ACC112 (cell line): ENCODE measurements around the gene DNAH9.
"Not testable (repeated sequence)": the region's sequence is repeated elsewhere in the genome, so short reads cannot be mapped to it uniquely, and the experiment has no call there.

ENCODE experiments used
- H2AFZ ChIP-seq: fragments of 200-600 bp; sonication (generic); one replicate; pipeline ENCODE4 v1.6.0; 2017; ENCODE audit warnings: antibody characterized with exemption, low read length; ENCODE audit not compliant: unreplicated experiment
- H3K27ac ChIP-seq: fragments of 200-600 bp; sonication (generic); 2 replicates; pipeline ENCODE4 v1.5.1; 2014; ENCODE audit warnings: low read depth, mild to moderate bottlenecking, antibody characterized with exemption, low read length, moderate library complexity
- H3K27me3 ChIP-seq: fragments of 200-600 bp; sonication (generic); 2 replicates; pipeline ENCODE4 v1.6.1; 2014; ENCODE audit warnings: mild to moderate bottlenecking, antibody characterized with exemption, low read length, moderate library complexity, mixed read lengths; ENCODE audit not compliant: insufficient read depth
- H3K36me3 ChIP-seq: fragments of 200-600 bp; sonication (generic); 2 replicates; pipeline ENCODE4 v1.6.1; 2016; ENCODE audit warnings: mild to moderate bottlenecking, antibody characterized with exemption, low read length, moderate library complexity, mixed read lengths; ENCODE audit not compliant: insufficient read depth
- H3K4me1 ChIP-seq: fragments of 200-600 bp; sonication (generic); one replicate; pipeline ENCODE4 v1.6.1; 2016; ENCODE audit warnings: low read length, mixed read lengths; ENCODE audit not compliant: insufficient read depth, unreplicated experiment, control insufficient read depth
- H3K4me3 ChIP-seq: fragments of 200-600 bp; sonication (generic); 2 replicates; pipeline ENCODE4 v1.5.1; 2014; ENCODE audit warnings: mild to moderate bottlenecking, low read depth, low read length
- H3K79me2 ChIP-seq: fragments of 200-600 bp; sonication (generic); one replicate; pipeline ENCODE4 v1.6.0; 2016; ENCODE audit warnings: low read length; ENCODE audit not compliant: control insufficient read depth, unreplicated experiment, insufficient read depth

DNAH9 gene

GRCh38 chr17:11969565-11969964, 371.3 kb downstream of the DNAH9 start:
- H3K36me3 ChIP-seq = no peaks in the 10 kb centered on the region
- H2AFZ ChIP-seq = no peak overlapping the region
- no peaks in the 10 kb centered on the region for H3K4me1 ChIP-seq
- H3K79me2 ChIP-seq = no peaks in the 10 kb centered on the region
- H3K4me3 ChIP-seq = no peak overlapping the region
- no peaks in the 10 kb centered on the region for H3K27me3 ChIP-seq
- H3K27ac ChIP-seq = no peak overlapping the region

- not testable (repeated sequence) for H3K79me2 ChIP-seq, H3K4me1 ChIP-seq, H3K27ac ChIP-seq, H3K27me3 ChIP-seq, H3K4me3 ChIP-seq, H2AFZ ChIP-seq, H3K36me3 ChIP-seq
Measured at GRCh38 chr17:11972741-11973140, 374.5 kb downstream of the DNAH9 start.

- Histone ChIP-seq H3K4me3 (no peak overlapping the region), H2AFZ (no peak overlapping the region), H3K36me3 (peaks cover 18% of the 10 kb centered on the region)
Measured at GRCh38 chr17:11979795-11980194, 381.5 kb downstream of the DNAH9 start.

DNA sequence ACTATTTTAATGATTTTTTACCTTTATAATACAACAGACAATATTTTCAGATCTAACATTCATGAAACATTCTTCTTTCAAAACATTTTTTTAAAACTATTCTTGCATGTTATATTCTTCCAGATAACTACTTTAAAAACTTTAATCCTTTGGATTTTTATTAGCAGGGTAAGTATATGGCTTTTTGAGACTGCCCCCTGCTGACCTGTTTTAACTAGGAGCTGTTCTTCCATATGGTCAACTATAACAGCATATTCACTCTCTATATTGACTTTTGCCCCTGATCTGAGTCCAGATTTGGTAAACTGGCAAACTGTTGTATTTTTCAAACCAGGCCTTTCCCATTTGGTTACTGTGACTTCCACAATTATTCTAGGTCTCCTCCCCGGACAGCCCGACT, 382.5 kb downstream of the DNAH9 start:
- H3K36me3 ChIP-seq = peaks cover 18% of the 10 kb centered on the region
- H3K27ac ChIP-seq = no peak overlapping the region
- H3K4me3 ChIP-seq = no peak overlapping the region
- H3K4me1 ChIP-seq = no peaks in the 10 kb centered on the region
- no peak overlapping the region for H2AFZ ChIP-seq
- no peaks in the 10 kb centered on the region for H3K27me3 ChIP-seq
- H3K79me2 ChIP-seq = no peaks in the 10 kb centered on the region

More at GRCh38 chr17:11979795-11980194, 381.5 kb downstream of the DNAH9 start:
- no peaks in the 10 kb centered on the region for H3K27me3 ChIP-seq
- no peak overlapping the region for H3K27ac ChIP-seq
- H3K4me1 ChIP-seq = no peaks in the 10 kb centered on the region
- no peaks in the 10 kb centered on the region for H3K79me2 ChIP-seq

- H3K4me1 ChIP-seq = no peaks in the 10 kb centered on the region
- no peak overlapping the region for H3K27ac ChIP-seq
- peaks cover 18% of the 10 kb centered on the region for H3K36me3 ChIP-seq
- no peaks in the 10 kb centered on the region for H3K27me3 ChIP-seq
- H3K79me2 ChIP-seq = no peaks in the 10 kb centered on the region
- H3K4me3 ChIP-seq = no peak overlapping the region
- no peak overlapping the region for H2AFZ ChIP-seq
Measured at GRCh38 chr17:11981862-11982261, 383.6 kb downstream of the DNAH9 start.

DNA sequence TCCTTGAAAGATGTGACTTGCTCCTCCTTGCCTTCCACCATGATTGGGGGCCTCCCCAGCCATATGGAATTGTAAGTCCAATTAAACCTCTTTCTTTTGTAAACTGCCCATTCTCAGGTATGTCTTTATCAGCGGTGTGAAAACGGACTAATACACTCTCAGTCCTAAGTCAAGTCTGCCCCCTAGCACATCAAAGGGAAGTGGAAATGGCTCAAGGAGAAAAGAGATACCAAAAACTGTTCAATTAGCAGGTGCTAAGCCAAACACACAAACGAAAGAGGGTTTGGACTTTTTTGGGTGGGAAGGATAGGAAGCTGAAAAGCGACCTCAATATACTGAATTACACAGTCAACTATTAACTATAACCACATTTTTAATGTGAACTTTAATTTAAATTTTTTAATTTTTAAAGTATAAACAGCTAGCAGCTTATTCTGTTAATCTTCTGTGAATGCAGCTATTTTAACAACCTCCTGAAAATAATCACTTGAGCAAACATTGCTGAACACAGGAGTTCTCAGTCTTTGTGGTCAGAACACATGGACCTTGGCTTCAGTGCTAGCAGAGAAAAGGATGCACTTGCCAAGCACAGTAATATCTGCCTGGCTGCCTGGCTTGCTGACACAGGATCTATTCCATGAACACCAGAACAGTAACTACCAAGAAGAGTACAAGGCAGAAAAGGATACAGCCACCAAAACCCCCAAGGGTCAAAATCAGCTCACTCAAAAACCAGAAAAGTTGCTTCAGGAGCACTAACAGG, 388.1 kb downstream of the DNAH9 start:
- Histone ChIP-seq H3K27ac (no peak overlapping the region), H3K4me1 (no peaks in the 10 kb centered on the region), H2AFZ (no peak overlapping the region), H3K36me3 (peaks cover 18% of the 10 kb centered on the region), H3K4me3 (no peak overlapping the region), H3K27me3 (no peaks in the 10 kb centered on the region), H3K79me2 (no peaks in the 10 kb centered on the region)

DNA sequence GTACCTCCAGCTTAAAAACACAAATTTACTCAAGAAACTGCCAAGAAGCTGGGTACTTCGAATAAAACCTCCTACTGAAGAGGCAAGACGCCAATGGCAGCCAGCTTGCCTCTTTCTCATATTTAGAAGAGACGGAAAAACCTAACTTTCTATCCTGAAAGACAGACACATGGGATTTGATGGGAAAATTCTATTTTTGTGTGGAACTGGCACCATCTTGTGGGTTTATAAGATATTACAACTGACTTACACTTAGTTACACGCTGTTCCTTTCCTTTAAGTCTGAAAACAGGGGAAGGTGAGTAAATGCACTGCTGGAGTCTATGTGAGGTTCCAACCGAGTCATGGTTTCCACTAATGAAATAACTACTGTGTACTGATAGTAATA, 388.7 kb downstream of the DNAH9 start:
- no peaks in the 10 kb centered on the region for H3K4me1 ChIP-seq
- H3K27ac ChIP-seq = no peak overlapping the region
- no peak overlapping the region for H2AFZ ChIP-seq
- no peak overlapping the region for H3K4me3 ChIP-seq
- peaks cover 18% of the 10 kb centered on the region for H3K36me3 ChIP-seq
- H3K27me3 ChIP-seq = no peaks in the 10 kb centered on the region
- H3K79me2 ChIP-seq = no peaks in the 10 kb centered on the region

- no peak overlapping the region for H3K4me3 ChIP-seq
- H3K4me1 ChIP-seq = no peaks in the 10 kb centered on the region
- no peak overlapping the region for H3K27ac ChIP-seq
- peaks cover 12% of the 10 kb centered on the region for H3K36me3 ChIP-seq
- no peak overlapping the region for H2AFZ ChIP-seq
- H3K27me3 ChIP-seq = no peaks in the 10 kb centered on the region
- no peaks in the 10 kb centered on the region for H3K79me2 ChIP-seq
Measured at GRCh38 chr17:11990363-11990983, 392.2 kb downstream of the DNAH9 start.

- peaks cover 12% of the 10 kb centered on the region for H3K36me3 ChIP-seq
- no peak overlapping the region for H3K27ac ChIP-seq
Measured at GRCh38 chr17:11991461-11991860, 393.2 kb downstream of the DNAH9 start.

GRCh38 chr17:11996722-11997146, 398.5 kb downstream of the DNAH9 start:
- peaks cover 4% of the 10 kb centered on the region for H3K79me2 ChIP-seq
- H3K4me1 ChIP-seq = no peaks in the 10 kb centered on the region
- H3K27ac ChIP-seq = peak overlapping the region; percentile 55
- no peaks in the 10 kb centered on the region for H3K36me3 ChIP-seq
- H3K27me3 ChIP-seq = no peaks in the 10 kb centered on the region
- peak overlapping the region; percentile 90 for H2AFZ ChIP-seq
- H3K4me3 ChIP-seq = peak overlapping the region; percentile 82

More at GRCh38 chr17:11991461-11991860, 393.2 kb downstream of the DNAH9 start:
- no peak overlapping the region for H3K4me3 ChIP-seq
- H3K27me3 ChIP-seq = no peaks in the 10 kb centered on the region
- H3K4me1 ChIP-seq = no peaks in the 10 kb centered on the region
- H3K79me2 ChIP-seq = peaks cover 4% of the 10 kb centered on the region
- no peak overlapping the region for H2AFZ ChIP-seq
